Mucosa of descending colon (tissue), 3 donors: Measurements from ENCODE around the gene ARMH3. TPM values are rescaled to one million over a fixed set of nuclear protein-coding genes. Genes with fewer than 3 reads are reported as not detected.
A peak's percentile ranks its signal among the peaks of the same experiment; 100 is the strongest.

Experiments used
- ATAC-seq: fragments of 200-7000 bp; cut with Tn5 transposase; one replicate; pipeline ENCODE4 v1.9.1; 2020; ENCODE audit warnings: mild to moderate bottlenecking, moderate library complexity
- DNase-seq, 3 donors: peaks; one replicate each; pipeline ENCODE4 v3.0.0-alpha.2; 2020
- H3K36me3 ChIP-seq: fragments of 200-600 bp; one replicate; pipeline ENCODE4 v1.8.0; 2021; ENCODE audit warnings: low read depth, mild to moderate bottlenecking
- H3K4me1 ChIP-seq: fragments of 200-600 bp; one replicate; pipeline ENCODE4 v1.8.0; 2021; ENCODE audit warnings: low read depth, mild to moderate bottlenecking
- H3K4me3 ChIP-seq: fragments of 200-600 bp; one replicate; pipeline ENCODE4 v1.8.0; 2021; ENCODE audit warnings: mild to moderate bottlenecking
- H3K9me3 ChIP-seq: fragments of 200-600 bp; one replicate; pipeline ENCODE4 v1.8.0; 2021; ENCODE audit warnings: mild to moderate bottlenecking
- intact Hi-C, 2 donors: fragments of 100-400 bp; cut with DNase I in 1 of 2; cut with micrococcal nuclease in 1 of 2; formaldehyde crosslinking; loops; one replicate each; pipeline versions ENCODE4 v1.11.0 to v1.11.1; 2022; cut with DNase I, micrococcal nuclease
- total RNA-seq, 3 donors: library from RNA; stranded (reverse); fragmentation: NEBNext Ultra II Directional in 2 of 3; extraction: Animal tissue kit (Norgen Biotek cat#: 25700) in 2 of 3; gene quantifications; one replicate each; pipeline versions ENCODE4 v1.2.1 to v1.2.4, GENCODE V29; 2021 to 2023
- TF ChIP-seq, protein P1 (sequence below): fragments of 200-600 bp; IDR thresholded peaks from one replicate; pipeline ENCODE4 v1.8.0; 2022; ENCODE audit warnings: antibody characterized with exemption, mild to moderate bottlenecking
- donor health status: DM: no; HTN: no; CAD: no; lungs with moderate emphysema.
- donor health status: DM: no; HTN: no; CAD: no.
- donor health status: DM: no; HTN: yes; CAD: no.

ARMH3 gene
- total RNA-seq, 3 donors from 2014 or later: 25.8 to 45.6 (median 28.1) TPM

DNA sequence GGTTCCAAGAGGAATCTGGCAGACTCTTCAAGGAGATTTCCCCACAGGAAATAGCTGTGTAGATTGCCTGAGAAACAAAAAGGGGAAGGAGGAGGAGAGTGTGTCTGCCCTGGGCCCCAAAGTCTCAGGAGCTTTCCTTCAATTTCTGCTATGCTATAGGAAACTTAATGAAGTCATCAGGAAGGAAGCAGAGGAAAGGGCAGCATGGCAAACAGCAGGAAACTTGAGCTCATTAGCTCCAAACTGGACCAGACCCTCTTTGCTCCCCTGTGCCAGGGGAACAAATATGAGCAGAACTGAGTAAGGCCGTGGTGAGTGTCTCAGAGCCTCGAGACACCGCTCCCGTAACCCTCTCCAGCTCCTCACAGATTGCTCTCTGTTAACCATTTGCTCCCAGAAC lies 207.6 kb downstream of the ARMH3 start:
- Histone ChIP-seq H3K36me3 (no peaks in the 10 kb centered on the region), H3K4me3 (no peak overlapping the region), H3K9me3 (no peaks in the 10 kb centered on the region), H3K4me1 (no peaks in the 10 kb centered on the region)
- TF ChIP-seq, protein P1, sequence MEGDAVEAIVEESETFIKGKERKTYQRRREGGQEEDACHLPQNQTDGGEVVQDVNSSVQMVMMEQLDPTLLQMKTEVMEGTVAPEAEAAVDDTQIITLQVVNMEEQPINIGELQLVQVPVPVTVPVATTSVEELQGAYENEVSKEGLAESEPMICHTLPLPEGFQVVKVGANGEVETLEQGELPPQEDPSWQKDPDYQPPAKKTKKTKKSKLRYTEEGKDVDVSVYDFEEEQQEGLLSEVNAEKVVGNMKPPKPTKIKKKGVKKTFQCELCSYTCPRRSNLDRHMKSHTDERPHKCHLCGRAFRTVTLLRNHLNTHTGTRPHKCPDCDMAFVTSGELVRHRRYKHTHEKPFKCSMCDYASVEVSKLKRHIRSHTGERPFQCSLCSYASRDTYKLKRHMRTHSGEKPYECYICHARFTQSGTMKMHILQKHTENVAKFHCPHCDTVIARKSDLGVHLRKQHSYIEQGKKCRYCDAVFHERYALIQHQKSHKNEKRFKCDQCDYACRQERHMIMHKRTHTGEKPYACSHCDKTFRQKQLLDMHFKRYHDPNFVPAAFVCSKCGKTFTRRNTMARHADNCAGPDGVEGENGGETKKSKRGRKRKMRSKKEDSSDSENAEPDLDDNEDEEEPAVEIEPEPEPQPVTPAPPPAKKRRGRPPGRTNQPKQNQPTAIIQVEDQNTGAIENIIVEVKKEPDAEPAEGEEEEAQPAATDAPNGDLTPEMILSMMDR: no peak
- intact Hi-C loops: loop anchor here in 1 of 2 donors (10.0 kb wide), 1 partner anchor 156 kb away; no protein-coding TSS in a partner anchor
- ATAC-seq (no peak), DNase-seq (no peak)

- TF ChIP-seq, protein P1: no peak
- intact Hi-C loops: loop anchor here in 1 of 2 donors (10.0 kb wide), 1 partner anchor 159 kb away; no protein-coding TSS in a partner anchor
- no peak for DNase-seq
These were observed 210.1 kb downstream of the ARMH3 start for GRCh38 chr10:101845893-101846292.

DNA sequence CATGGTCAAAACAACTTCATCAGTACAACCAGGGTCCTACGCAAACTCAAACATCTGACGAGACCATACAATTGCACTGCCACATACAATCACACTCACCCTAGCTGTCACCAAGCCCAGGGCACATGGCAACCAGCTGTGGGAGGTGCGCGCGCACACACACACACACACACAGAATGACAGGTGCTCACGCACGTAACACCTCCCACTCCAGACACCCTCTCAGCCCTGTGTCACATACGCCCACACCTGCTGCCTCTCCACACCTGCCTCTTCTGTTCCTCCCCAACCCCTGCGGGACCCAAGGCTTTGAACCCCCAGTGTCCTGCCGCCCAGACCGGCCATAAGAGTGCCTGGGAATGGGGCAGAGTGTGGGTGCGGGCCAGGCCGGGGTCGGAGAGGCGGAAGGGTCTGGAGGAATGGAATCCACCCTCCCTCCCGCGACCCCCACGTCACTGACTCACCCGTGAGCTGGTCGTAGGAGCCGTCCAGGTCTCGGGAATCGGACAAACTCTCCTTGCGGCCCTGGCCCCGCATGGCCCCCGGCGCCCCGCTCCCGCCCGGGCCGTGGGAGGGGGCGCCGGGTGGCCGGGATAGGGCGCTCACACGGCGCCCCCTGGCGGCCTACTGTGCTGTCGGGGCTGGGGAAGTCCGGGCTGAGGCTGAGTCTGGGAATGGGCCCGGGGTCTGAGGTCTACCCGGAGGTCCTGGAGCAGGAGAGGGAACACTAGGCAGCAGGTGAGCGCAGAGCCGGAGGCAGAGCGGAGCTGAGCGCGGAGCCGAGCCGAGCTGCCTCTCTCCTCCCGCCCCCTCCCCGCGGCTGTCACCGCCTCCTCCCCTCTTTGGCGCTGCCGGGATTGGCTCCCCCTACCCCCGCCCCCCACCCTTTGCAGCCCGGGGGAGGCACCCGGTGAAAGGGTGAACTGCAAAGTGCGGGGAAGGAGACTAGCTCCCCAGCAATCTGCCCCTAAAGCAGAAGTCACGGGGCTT lies 212.6 kb downstream of the ARMH3 start, which contains the start of gene KCNIP2:
KCNIP2 (minus strand) TSS at position 769 of the 990 bp plus-strand sequence; CDS start at position 537, 232 bp downstream.
- Histone ChIP-seq H3K4me1 (peaks cover 12% of the 10 kb centered on the region), H3K36me3 (no peaks in the 10 kb centered on the region), H3K9me3 (no peaks in the 10 kb centered on the region), H3K4me3 (no peak within 1 kb of the TSS)
- DNase-seq: peak in 1 of 3 donors; percentile 66
- peak; percentile 11 for ATAC-seq
- intact Hi-C loops: loop anchor here in 1 of 2 donors (10.0 kb wide), 1 partner anchor 161 kb away; no protein-coding TSS in a partner anchor
- TF ChIP-seq, protein P1: no peak

More at GRCh38 chr10:101845893-101846292, 210.1 kb downstream of the ARMH3 start:
- no peaks in the 10 kb centered on the region for H3K9me3 ChIP-seq
- H3K4me3 ChIP-seq: no peak overlapping the region
- H3K36me3 ChIP-seq: no peaks in the 10 kb centered on the region
- peaks cover 6% of the 10 kb centered on the region for H3K4me1 ChIP-seq
- no peak for ATAC-seq

DNA sequence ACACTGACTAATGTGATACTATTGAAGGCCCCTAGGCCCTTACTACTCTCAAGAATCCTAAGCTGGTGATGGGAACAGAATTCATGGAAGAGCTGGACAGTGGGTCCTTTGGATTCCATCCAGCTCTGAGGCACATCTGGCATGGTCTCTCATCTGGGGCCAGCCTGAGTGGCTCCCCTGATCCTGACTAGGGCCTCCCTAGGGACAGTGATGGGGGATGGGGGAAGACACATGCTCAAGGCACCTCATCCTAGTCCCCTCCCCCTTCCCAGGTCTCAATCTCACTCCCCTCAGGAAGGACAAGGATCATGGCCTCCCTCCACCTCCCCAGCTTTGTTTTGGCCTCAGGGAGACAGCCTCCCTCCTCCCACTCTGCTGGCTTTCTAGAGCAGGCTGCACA lies 214.1 kb downstream of the ARMH3 start:
- Histone ChIP-seq H3K9me3 (no peaks in the 10 kb centered on the region), H3K36me3 (no peaks in the 10 kb centered on the region), H3K4me1 (peaks cover 12% of the 10 kb centered on the region), H3K4me3 (no peak overlapping the region)
- intact Hi-C loops: loop anchor here in 1 of 2 donors (10.0 kb wide), 1 partner anchor 163 kb away; no protein-coding TSS in a partner anchor
- TF ChIP-seq, protein P1: no peak
- DNase-seq (no peak), ATAC-seq (no peak)

DNA sequence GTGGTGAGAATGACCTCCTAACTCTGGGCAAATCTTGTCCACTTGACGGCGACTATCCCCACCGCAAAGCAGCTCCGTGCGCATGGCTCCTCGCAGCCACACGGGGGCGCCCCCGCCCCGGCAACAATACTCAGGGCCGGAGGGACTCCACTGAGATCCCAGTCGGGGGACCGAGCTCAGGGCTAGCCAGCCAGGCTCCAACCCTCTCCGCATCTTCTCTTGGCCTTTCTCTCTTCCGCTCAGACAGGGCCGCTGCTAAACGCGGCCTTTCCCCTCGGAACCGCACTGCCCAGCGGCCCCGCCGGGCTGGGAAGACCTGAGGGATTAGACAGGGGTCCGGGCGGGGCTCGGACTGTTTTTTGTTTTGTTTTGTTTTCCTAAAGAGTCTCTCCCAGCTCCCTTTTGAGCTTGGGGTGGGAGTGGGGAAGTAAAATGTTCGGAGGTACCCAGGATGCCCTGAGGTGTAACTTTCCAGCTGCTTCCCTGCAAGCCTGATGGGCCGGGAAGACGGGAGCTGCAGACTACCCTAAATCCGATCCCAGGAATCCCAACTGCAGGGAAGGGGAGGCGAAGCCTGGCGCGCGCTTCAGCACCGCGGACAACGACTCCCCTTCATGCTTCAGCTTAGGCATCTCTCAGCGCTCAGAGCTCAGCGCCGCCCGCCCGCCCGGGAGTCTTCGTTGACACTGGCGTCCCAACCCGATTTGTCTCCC lies 215.1 kb downstream of the ARMH3 start:
- DNase-seq (peak; percentile 83 to 84 (median 83)), ATAC-seq (peak; percentile 90)
- intact Hi-C loops: loop anchor here in 1 of 2 donors (10.0 kb wide), 1 partner anchor 164 kb away; no protein-coding TSS in a partner anchor
- peaks cover 12% of the 10 kb centered on the region for H3K4me1 ChIP-seq
- no peaks in the 10 kb centered on the region for H3K36me3 ChIP-seq
- TF ChIP-seq, protein P1: peak; percentile 91
- H3K4me3 ChIP-seq: no peak overlapping the region
- H3K9me3 ChIP-seq: no peaks in the 10 kb centered on the region
